HL-60 (cell line): ENCODE measurements around the gene E4F1.

ENCODE experiments used
- DNase-seq, 2 experiments: peaks; one replicate each; pipeline ENCODE4 v3.0.0-alpha.2; 2010 to 2020; ENCODE audit warnings: low read depth in 1 of 2, low spot score in 1 of 2
- H3K27ac ChIP-seq: fragments of 250-450 bp; sonication (Bioruptor Pico); replicated peaks from 2 replicates; pipeline ENCODE4 v1.5.1; 2020; ENCODE audit warnings: mild to moderate bottlenecking, moderate library complexity
- H3K27me3 ChIP-seq: fragments of 250-450 bp; sonication (Bioruptor Pico); 2 replicates; pipeline ENCODE4 v1.5.1; 2021; ENCODE audit warnings: mild to moderate bottlenecking, moderate library complexity; ENCODE audit not compliant: insufficient read depth, poor library complexity, severe bottlenecking
- H3K4me3 ChIP-seq: replicated peaks from 2 replicates; pipeline ENCODE4 v1.5.1; 2011; ENCODE audit warnings: mild to moderate bottlenecking, control low read depth, low read length; ENCODE audit not compliant: insufficient read depth
- GABPA ChIP-seq: IDR thresholded peaks from 2 replicates; pipeline ENCODE4 v1.6.1; 2012; ENCODE audit warnings: low read depth
- POLR2AphosphoS5 ChIP-seq: IDR thresholded peaks from 2 replicates; pipeline ENCODE4 v1.6.1; 2012; ENCODE audit warnings: low read depth
- SPI1 ChIP-seq: IDR thresholded peaks from 2 replicates; pipeline ENCODE4 v1.6.1; 2012; ENCODE audit warnings: low read depth, mild to moderate bottlenecking, borderline replicate concordance
- TF ChIP-seq, protein P1 (sequence below): IDR thresholded peaks from one replicate; pipeline ENCODE4 v1.5.1; 2011; ENCODE audit warnings: low read length, control low read depth, inconsistent platforms; ENCODE audit not compliant: insufficient read depth
- TF ChIP-seq, protein P2 (sequence below): IDR thresholded peaks from 2 replicates; pipeline ENCODE4 v1.6.1; 2012; ENCODE audit warnings: low read depth; ENCODE audit not compliant: insufficient replicate concordance

The E4F1 gene

DNA sequence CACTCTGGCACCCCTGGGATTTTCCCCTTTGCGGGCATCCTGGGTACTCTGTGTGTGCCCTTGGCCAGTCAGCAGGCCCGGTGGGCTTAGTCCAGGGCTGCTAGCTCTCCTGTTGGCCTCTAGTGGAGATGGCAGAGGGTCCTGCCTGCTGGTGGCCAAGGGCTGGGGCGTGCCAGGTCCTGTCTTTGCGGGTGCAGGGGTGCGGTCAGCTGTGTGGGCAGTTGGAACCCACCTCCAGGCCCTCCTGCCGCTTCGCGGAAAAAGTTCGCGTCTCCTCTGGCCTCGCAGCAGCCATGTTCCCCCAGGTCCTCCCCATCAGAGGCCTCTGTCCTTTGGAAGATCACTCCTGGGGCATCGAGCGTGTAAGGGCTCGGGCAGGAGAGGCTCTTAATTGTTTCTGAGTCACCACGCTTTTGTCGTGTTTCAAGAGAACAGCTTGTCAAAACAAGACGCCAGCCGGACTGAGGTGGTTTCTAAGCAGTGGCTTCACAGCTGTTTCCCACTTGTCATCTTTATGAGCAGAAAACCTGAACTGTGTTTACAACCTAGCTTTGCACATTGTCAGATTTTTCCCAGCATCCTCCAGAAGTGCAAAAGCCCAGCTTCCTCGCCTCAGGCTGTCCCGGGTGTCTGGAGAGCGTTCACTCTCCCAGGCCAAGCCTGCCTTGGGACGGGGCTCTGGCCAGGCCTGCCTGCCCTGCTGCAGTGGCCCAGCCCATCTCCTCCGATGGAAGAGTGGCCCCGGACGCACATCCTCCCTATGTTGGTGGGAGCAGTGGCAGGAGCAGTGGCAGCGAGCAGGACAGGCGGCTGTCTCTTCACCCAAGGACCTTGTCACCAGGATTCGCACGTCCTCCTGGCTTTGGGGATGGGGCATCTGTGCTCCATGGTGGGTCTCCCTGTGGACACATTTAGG, 7.9 kb downstream of the E4F1 start:
- no peak for DNase-seq
- TF ChIP-seq GABPA (no peak), SPI1 (no peak), POLR2AphosphoS5 (no peak)
- TF ChIP-seq, protein P1, sequence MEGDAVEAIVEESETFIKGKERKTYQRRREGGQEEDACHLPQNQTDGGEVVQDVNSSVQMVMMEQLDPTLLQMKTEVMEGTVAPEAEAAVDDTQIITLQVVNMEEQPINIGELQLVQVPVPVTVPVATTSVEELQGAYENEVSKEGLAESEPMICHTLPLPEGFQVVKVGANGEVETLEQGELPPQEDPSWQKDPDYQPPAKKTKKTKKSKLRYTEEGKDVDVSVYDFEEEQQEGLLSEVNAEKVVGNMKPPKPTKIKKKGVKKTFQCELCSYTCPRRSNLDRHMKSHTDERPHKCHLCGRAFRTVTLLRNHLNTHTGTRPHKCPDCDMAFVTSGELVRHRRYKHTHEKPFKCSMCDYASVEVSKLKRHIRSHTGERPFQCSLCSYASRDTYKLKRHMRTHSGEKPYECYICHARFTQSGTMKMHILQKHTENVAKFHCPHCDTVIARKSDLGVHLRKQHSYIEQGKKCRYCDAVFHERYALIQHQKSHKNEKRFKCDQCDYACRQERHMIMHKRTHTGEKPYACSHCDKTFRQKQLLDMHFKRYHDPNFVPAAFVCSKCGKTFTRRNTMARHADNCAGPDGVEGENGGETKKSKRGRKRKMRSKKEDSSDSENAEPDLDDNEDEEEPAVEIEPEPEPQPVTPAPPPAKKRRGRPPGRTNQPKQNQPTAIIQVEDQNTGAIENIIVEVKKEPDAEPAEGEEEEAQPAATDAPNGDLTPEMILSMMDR: no peak
- TF ChIP-seq, protein P2, sequence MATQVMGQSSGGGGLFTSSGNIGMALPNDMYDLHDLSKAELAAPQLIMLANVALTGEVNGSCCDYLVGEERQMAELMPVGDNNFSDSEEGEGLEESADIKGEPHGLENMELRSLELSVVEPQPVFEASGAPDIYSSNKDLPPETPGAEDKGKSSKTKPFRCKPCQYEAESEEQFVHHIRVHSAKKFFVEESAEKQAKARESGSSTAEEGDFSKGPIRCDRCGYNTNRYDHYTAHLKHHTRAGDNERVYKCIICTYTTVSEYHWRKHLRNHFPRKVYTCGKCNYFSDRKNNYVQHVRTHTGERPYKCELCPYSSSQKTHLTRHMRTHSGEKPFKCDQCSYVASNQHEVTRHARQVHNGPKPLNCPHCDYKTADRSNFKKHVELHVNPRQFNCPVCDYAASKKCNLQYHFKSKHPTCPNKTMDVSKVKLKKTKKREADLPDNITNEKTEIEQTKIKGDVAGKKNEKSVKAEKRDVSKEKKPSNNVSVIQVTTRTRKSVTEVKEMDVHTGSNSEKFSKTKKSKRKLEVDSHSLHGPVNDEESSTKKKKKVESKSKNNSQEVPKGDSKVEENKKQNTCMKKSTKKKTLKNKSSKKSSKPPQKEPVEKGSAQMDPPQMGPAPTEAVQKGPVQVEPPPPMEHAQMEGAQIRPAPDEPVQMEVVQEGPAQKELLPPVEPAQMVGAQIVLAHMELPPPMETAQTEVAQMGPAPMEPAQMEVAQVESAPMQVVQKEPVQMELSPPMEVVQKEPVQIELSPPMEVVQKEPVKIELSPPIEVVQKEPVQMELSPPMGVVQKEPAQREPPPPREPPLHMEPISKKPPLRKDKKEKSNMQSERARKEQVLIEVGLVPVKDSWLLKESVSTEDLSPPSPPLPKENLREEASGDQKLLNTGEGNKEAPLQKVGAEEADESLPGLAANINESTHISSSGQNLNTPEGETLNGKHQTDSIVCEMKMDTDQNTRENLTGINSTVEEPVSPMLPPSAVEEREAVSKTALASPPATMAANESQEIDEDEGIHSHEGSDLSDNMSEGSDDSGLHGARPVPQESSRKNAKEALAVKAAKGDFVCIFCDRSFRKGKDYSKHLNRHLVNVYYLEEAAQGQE: no peak
- Histone ChIP-seq H3K4me3 (no peak overlapping the region), H3K27me3 (no peaks in the 10 kb centered on the region), H3K27ac (no peak overlapping the region)

DNA sequence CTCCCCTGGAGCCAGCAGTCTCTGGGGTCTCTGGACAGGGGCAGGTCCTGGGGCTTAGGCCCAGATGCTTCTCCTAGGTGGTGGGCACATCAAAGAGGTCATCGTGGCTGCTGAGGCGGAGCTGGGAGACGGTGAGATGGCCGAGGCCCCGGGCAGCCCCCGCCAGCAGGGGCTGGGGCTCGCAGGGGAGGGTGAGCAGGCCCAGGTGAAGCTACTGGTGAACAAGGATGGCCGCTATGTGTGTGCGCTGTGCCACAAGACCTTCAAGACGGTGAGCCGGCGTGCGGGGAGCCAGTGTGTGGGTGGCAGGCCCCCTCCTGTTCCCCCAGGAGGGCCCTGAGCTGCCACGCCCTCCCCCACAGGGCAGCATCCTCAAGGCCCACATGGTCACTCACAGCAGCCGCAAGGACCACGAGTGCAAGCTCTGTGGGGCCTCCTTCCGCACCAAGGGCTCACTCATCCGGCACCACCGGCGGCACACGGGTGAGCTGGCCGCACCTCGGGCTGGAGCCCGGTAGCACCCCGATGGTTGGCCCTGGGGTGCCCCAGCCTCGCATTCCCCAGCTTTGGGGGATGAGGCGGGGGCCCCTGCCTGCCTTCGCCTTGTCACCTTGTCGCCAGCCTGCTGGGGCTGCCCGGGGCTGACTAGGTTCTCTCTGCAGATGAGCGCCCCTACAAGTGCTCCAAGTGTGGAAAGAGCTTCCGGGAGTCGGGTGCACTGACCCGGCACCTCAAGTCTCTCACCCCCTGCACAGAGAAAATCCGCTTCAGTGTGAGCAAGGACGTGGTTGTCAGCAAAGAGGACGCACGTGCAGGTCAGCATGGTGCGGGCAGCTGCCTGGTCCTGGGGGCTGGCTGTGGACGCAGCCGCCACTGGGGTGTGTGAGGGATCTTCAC, 9.0 kb downstream of the E4F1 start:
- TF ChIP-seq SPI1 (no peak), POLR2AphosphoS5 (no peak), GABPA (no peak)
- TF ChIP-seq, protein P1: no peak
- TF ChIP-seq, protein P2: no peak
- Histone ChIP-seq H3K4me3 (no peak overlapping the region), H3K27me3 (no peaks in the 10 kb centered on the region), H3K27ac (no peak overlapping the region)
- no peak for DNase-seq

DNA sequence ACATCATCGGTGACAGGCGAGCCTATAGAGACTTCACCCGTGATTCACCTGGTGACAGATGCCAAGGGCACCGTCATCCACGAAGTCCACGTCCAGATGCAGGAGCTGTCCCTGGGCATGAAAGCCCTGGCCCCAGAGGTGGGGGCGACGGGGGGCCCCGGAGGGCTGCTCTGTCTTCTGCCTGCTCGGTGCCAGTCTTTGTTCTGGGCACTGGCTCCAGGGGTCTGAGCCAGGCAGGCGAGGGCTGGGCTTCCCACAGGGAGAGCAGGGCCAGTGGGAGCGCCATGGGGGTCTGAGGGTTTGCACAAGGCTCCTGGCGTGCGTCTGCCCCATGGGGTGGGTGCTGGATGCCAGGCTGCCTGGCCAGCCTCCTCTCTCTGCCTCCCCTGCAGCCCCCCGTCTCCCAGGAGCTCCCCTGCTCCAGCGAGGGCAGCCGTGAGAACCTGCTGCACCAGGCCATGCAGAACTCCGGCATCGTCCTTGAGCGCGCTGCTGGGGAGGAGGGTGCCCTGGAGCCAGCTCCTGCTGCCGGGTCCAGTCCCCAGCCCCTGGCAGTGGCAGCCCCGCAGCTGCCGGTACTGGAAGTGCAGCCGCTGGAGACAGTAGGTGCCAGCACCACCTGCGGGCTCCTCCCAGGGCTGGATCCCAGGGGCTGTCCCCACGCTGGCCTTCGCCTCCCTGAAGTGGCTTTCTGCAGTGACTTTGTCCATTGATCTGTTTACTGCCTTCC, 9.8 kb downstream of the E4F1 start:
- Histone ChIP-seq H3K27ac (no peak overlapping the region), H3K27me3 (no peaks in the 10 kb centered on the region), H3K4me3 (no peak overlapping the region)
- TF ChIP-seq, protein P2: no peak
- TF ChIP-seq, protein P1: no peak
- TF ChIP-seq POLR2AphosphoS5: no peak
- TF ChIP-seq SPI1: no peak
- TF ChIP-seq GABPA: no peak
- DNase-seq: no peak
